ENCODE measurements around the gene OSGIN1.

OSGIN1 gene

GRCh38 chr16:84000989-84001642, 48.1 kb downstream of the OSGIN1 start:
- no peak for DNase-seq (ENCODE audit: low spot score)

DNA sequence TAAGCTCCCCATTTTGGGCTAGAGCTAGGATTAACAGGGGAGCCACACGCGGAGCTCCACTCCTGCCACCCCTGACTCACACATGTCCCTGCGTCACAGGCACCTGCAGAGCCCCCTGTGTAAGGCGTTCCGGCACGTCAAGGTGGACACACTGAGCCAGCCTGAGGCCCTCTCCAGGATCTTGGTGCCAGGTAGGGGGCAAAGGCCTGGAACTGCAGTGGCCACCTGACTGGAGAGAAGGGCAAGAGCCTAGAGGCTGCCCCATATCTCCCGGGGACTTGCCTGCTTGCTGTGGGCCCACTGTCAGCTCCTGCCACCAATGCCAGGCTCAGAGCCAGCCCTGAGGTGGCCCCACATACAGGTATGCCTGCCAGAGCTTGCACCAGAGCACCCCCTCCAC, 48.7 kb downstream of the OSGIN1 start:
- DNase-seq (ENCODE audit: low spot score), result no peak

GRCh38 chr16:84003038-84003437, 50.0 kb downstream of the OSGIN1 start:
- no peak for DNase-seq (ENCODE audit: low spot score)

DNA sequence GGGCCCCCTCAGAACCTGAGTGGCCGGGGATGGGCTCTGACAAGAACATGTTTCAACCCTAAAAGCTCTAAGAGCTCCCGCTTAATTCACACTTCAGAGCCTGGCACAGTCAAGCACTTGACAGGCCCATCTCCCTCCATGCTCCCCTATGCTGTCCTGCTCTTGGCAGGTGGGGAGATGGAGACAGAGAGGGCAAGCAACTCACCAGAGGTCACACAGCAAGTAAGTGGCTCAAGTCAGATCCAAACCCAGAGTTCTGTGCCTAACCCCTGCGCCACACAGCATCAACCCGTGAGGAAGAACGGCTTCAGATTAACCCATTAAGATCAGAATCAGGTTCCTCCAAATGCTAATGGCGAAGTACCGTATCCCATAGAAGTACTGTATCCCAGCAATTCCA, 51.4 kb downstream of the OSGIN1 start:
- DNase-seq (ENCODE audit: low spot score), result no peak

DNA sequence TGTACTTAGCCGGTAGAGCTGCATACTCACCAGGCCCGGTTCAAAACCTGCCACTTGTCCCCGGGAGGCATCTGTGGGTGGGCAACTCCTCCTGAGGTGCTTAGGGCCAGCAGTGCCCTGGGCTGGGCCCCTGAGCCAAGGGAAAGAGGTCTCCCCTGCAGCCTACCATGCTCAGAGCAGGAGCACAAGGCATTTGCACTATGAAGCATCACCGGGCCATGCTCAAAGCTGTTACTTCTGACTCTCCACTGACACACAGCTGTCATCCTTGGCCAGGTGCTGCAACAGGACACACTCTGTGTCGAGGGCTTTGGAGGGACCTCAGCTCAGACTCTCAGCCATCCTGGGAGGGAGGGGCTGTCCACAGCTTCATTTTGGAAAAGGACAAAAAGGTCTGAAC, 52.4 kb downstream of the OSGIN1 start:
- no peak for DNase-seq (ENCODE audit: low spot score)

DNA sequence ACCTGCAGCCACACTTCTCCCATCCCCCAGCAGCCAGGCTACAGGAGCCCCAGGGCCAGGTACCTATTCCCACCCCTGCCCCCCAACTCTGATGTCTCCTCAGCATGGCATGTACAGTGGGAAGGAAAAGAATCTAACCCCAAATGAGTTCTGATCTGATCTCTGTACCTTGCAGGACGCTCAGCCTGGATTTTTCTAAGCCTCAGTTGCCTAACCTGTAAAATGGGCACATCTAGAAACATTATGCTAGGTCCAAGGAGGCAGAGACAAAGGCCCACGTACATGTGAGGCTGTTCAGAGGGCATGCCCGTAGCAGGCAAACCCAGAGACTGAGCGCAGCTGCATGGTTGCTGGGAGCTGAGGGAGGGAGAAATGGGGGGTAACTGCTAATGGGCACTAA, 54.5 kb downstream of the OSGIN1 start:
- no peak for DNase-seq (ENCODE audit: low spot score)

- DNase-seq (ENCODE audit: low spot score), result no peak
Measured at GRCh38 chr16:84007965-84008364, 54.9 kb downstream of the OSGIN1 start.

DNA sequence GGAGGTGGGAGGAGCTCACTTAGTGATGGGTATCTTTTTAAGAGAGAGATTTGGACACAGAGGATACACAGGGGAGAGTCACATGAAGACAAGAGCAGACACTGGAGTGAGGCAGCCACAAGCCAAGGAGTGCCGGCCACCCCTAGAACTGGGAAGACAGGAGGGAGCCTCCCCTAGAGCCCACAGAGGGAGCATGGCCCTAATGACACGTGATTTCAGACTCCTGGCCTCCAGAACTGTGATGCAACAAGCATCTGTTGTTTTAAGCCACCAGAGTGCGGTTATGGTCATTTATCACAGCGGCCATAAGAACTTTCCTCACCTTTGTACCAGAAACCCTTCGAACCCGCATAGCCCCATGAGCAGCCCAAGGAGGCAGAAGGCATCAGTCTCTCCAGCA, 56.2 kb downstream of the OSGIN1 start:
- DNase-seq (ENCODE audit: low spot score), result no peak

GRCh38 chr16:84013787-84014569, 60.9 kb downstream of the OSGIN1 start:
- DNase-seq (ENCODE audit: low spot score), result peak; percentile 65

DNA sequence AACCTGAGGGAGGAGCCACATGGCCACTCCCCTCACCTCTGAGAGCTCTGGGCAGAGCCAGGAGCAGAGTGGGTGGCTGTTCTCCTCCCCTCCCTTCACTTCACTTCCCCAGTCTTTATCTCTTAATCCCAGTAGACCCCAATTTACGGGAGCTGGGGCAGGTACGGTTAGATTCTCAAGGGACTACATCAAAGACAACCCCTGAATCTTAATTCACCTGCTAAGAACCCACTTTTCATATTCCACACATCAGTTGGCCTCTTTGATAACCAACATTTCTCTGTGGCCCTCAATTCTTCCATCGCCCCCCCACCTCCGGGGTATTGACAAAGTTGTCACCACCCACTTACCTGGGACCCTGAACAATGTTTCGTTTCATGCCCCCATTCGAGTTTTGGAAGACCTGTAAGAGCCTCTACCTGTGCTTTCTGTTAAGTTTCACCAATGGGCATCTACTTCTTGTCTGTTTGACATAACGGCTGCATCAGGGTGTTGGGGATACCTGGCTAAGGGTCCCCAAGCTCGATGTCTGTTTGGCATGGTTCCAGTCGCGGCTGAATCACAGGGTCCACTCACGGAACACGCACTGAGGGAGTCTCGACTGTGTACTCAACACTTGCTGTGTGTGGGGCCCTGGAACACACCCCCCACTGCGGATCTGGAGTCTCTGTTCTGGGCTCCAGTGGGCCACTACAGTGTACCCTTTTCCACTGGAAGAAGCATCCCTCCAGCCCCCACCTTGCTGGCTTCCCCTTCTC, 61.7 kb downstream of the OSGIN1 start:
- no peak for DNase-seq (ENCODE audit: low spot score)

GRCh38 chr16:84015399-84015798, 62.4 kb downstream of the OSGIN1 start:
- no peak for DNase-seq (ENCODE audit: low spot score)

All from cerebellar cortex (tissue), 1 donor.